ENCODE results near the gene SREBF1. TPM values are rescaled to one million over a fixed set of nuclear protein-coding genes. Genes with fewer than 3 reads are reported as not detected.
A peak's percentile ranks its signal among the peaks of the same experiment; 100 is the strongest.

Gene SREBF1
- total and polyA plus RNA-seq, 5 donors from 2014 or later: 4.5 to 141 (median 6.5) TPM

- Mint-ChIP-seq H3K27ac (no peak overlapping the region), H3K27me3 (no peaks in the 10 kb centered on the region), H3K4me3 (no peak overlapping the region), H3K36me3 (peaks cover 5% of the 10 kb centered on the region), H3K4me1 (peaks cover 0 to 24% (median 3%) of the 10 kb centered on the region in 4 donors), H3K9me3 (no peaks in the 10 kb centered on the region)
- no peak for ATAC-seq (ENCODE audit: low read depth in 2 of 2)
- H3K4me1 ChIP-seq (ENCODE audit: control insufficient read depth, insufficient read depth, low read length, poor library complexity, severe bottlenecking): peaks cover 2% of the 10 kb centered on the region
- H3K36me3 ChIP-seq (ENCODE audit: control insufficient read depth, insufficient read depth, low read length): no peaks in the 10 kb centered on the region
- no peak overlapping the region for H3K4me3 ChIP-seq (ENCODE audit: low read depth, low read length)
- no peak overlapping the region for H3K27ac ChIP-seq (ENCODE audit: insufficient read depth, low read length, poor library complexity, severe bottlenecking)
- no peak for DNase-seq
- H3K27me3 ChIP-seq (ENCODE audit: control insufficient read depth, insufficient read depth, low read length): no peaks in the 10 kb centered on the region
- no peaks in the 10 kb centered on the region for H3K9me3 ChIP-seq (ENCODE audit: control insufficient read depth in 2 of 2, low read length in 2 of 2)
Measured at GRCh38 chr17:17769869-17770631, 66.7 kb downstream of the SREBF1 start.

GRCh38 chr17:17768424-17769088, 68.2 kb downstream of the SREBF1 start:
- no peaks in the 10 kb centered on the region for H3K27me3 Mint-ChIP-seq
- no peak overlapping the region for H3K4me3 ChIP-seq (ENCODE audit: low read depth, low read length)
- no peaks in the 10 kb centered on the region for H3K36me3 ChIP-seq (ENCODE audit: control insufficient read depth, insufficient read depth, low read length)
- peaks cover 2% of the 10 kb centered on the region for H3K4me1 ChIP-seq (ENCODE audit: control insufficient read depth, insufficient read depth, low read length, poor library complexity, severe bottlenecking)
- DNase-seq (no peak), ATAC-seq (ENCODE audit: low read depth in 2 of 2) (peak in 1 of 2 donors; percentile 13)
- peak overlapping the region in 1 of 4 donors; percentile 21 for H3K4me3 Mint-ChIP-seq
- H3K27ac Mint-ChIP-seq: no peak overlapping the region
- H3K27ac ChIP-seq (ENCODE audit: insufficient read depth, low read length, poor library complexity, severe bottlenecking): no peak overlapping the region
- peaks cover 5% of the 10 kb centered on the region for H3K36me3 Mint-ChIP-seq
- H3K9me3 ChIP-seq (ENCODE audit: control insufficient read depth in 2 of 2, low read length in 2 of 2): no peaks in the 10 kb centered on the region
- no peaks in the 10 kb centered on the region for H3K9me3 Mint-ChIP-seq
- H3K27me3 ChIP-seq (ENCODE audit: control insufficient read depth, insufficient read depth, low read length): no peaks in the 10 kb centered on the region
- peaks cover 0 to 30% (median 3%) of the 10 kb centered on the region in 4 donors for H3K4me1 Mint-ChIP-seq

GRCh38 chr17:17767887-17768418, 68.8 kb downstream of the SREBF1 start:
- Histone ChIP-seq H3K36me3 (ENCODE audit: control insufficient read depth, insufficient read depth, low read length) (no peaks in the 10 kb centered on the region), H3K9me3 (ENCODE audit: control insufficient read depth in 2 of 2, low read length in 2 of 2) (no peaks in the 10 kb centered on the region), H3K4me1 (ENCODE audit: control insufficient read depth, insufficient read depth, low read length, poor library complexity, severe bottlenecking) (peaks cover 2% of the 10 kb centered on the region), H3K4me3 (ENCODE audit: low read depth, low read length) (no peak overlapping the region), H3K27ac (ENCODE audit: insufficient read depth, low read length, poor library complexity, severe bottlenecking) (no peak overlapping the region), H3K27me3 (ENCODE audit: control insufficient read depth, insufficient read depth, low read length) (no peaks in the 10 kb centered on the region)
- Mint-ChIP-seq H3K27me3 (no peaks in the 10 kb centered on the region), H3K9me3 (no peaks in the 10 kb centered on the region), H3K4me1 (peaks cover 0 to 30% (median 3%) of the 10 kb centered on the region in 4 donors), H3K4me3 (no peak overlapping the region), H3K27ac (no peak overlapping the region), H3K36me3 (peaks cover 5% of the 10 kb centered on the region)
- ATAC-seq (ENCODE audit: low read depth in 2 of 2) (no peak), DNase-seq (no peak)

DNA sequence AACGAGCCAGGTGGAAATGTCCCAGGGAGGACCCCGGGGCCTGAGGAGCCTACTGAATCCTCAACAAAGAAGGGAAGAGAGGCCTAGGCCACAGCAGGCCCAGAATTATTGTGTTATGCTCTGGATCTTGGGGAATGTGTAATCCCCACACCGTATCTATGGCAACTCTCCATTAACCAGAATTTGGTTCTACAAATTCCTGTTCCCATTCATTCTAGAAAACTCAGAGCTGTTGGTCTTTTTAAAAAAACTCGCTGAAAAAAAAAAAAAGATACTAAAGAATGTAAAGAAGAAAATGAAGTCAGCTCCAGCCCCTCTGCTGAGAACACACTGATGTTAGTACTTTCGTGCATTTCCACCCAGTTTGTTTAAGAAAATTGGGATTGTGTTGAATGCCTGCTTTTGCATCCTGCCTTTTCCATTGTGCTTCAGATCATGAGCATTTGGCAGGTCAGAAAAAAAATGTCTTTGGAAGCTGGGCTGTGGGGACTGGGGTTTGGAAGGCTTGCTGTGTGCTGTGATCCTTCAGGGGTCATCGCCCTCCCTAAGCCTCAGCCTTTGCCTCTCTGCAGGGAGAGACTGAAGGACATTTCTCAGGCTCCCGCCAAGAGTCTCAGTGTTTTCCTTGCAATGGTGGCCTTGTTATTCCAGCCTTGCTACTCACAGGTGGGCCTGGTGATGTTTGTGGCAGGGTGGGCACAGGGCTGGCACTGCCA, 69.5 kb downstream of the SREBF1 start:
- Histone ChIP-seq H3K4me1 (ENCODE audit: control insufficient read depth, insufficient read depth, low read length, poor library complexity, severe bottlenecking) (peaks cover 2% of the 10 kb centered on the region), H3K27ac (ENCODE audit: insufficient read depth, low read length, poor library complexity, severe bottlenecking) (no peak overlapping the region), H3K4me3 (ENCODE audit: low read depth, low read length) (no peak overlapping the region), H3K9me3 (ENCODE audit: control insufficient read depth in 2 of 2, low read length in 2 of 2) (no peaks in the 10 kb centered on the region), H3K36me3 (ENCODE audit: control insufficient read depth, insufficient read depth, low read length) (no peaks in the 10 kb centered on the region), H3K27me3 (ENCODE audit: control insufficient read depth, insufficient read depth, low read length) (no peaks in the 10 kb centered on the region)
- no peak for DNase-seq
- H3K27me3 Mint-ChIP-seq: no peaks in the 10 kb centered on the region
- H3K36me3 Mint-ChIP-seq: peaks cover 2% of the 10 kb centered on the region
- no peak for ATAC-seq (ENCODE audit: low read depth in 2 of 2)
- H3K9me3 Mint-ChIP-seq: no peaks in the 10 kb centered on the region
- no peak overlapping the region for H3K4me3 Mint-ChIP-seq
- H3K27ac Mint-ChIP-seq: no peak overlapping the region
- H3K4me1 Mint-ChIP-seq: peaks cover 0 to 26% (median 3%) of the 10 kb centered on the region in 4 donors

DNA sequence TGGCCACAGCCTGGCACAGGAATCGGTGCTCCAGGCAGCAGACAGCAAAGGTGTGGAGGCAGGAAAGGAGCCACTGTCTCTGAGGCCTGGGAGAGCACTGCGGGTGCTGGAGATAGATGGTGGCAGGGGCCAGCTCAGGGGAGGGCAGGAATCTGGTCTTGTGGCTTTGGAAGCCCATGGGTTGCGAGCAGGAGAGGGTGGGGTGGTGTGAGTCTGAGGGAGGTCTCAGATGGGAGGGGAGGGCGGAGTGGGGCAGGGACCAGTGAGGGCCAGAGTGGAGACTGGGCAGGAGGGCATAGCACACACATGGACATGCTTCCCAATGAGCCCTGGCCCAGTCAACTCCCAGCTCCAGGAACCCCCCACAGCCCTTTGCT, 70.1 kb downstream of the SREBF1 start:
- no peaks in the 10 kb centered on the region for H3K27me3 Mint-ChIP-seq
- H3K4me3 ChIP-seq (ENCODE audit: low read depth, low read length): no peak overlapping the region
- H3K27ac Mint-ChIP-seq: peak overlapping the region in 1 of 3 donors; percentile 62
- H3K4me1 Mint-ChIP-seq: peaks cover 0 to 25% (median 3%) of the 10 kb centered on the region in 4 donors
- ATAC-seq (ENCODE audit: low read depth in 2 of 2) (no peak), DNase-seq (no peak)
- H3K9me3 Mint-ChIP-seq: no peaks in the 10 kb centered on the region
- H3K4me1 ChIP-seq (ENCODE audit: control insufficient read depth, insufficient read depth, low read length, poor library complexity, severe bottlenecking): peaks cover 2% of the 10 kb centered on the region
- H3K27me3 ChIP-seq (ENCODE audit: control insufficient read depth, insufficient read depth, low read length): no peaks in the 10 kb centered on the region
- no peak overlapping the region for H3K27ac ChIP-seq (ENCODE audit: insufficient read depth, low read length, poor library complexity, severe bottlenecking)
- no peaks in the 10 kb centered on the region for H3K36me3 ChIP-seq (ENCODE audit: control insufficient read depth, insufficient read depth, low read length)
- no peaks in the 10 kb centered on the region for H3K36me3 Mint-ChIP-seq
- H3K4me3 Mint-ChIP-seq: no peak overlapping the region
- H3K9me3 ChIP-seq (ENCODE audit: control insufficient read depth in 2 of 2, low read length in 2 of 2): no peaks in the 10 kb centered on the region

DNA sequence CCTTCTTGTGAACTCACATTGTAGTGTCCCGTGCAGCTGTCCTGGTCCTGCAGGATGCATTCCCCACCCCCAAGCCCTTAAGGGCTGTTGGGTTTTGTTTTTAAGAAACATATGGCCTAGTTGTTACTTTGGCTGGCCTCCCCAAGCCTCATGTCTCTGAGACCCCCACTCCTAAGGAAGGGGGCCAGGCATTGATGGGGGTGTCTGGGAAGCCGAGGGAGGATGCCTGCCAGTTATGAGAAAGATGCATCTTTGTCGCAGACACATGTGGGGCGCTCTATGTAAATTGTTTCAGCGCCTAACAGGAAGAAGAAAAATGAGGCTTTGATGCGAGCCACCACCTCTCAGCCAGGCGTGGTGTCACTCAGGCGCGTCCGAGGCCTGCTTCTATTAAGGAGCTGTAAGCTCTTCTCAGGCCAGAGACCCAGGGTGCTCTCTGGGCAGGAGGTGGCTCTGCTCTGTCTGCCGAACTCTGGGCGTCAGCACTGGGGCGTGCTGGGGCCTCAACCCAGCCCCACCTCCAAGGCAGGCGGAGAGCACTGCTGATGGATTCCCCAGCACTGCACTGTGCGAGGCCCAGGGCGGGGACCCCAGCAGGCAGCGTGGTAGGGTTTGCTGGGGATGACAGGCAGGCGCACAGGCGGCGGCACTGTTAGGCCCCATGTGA, 70.6 kb downstream of the SREBF1 start:
- no peaks in the 10 kb centered on the region for H3K27me3 Mint-ChIP-seq
- Histone ChIP-seq H3K4me1 (ENCODE audit: control insufficient read depth, insufficient read depth, low read length, poor library complexity, severe bottlenecking) (peaks cover 2% of the 10 kb centered on the region), H3K9me3 (ENCODE audit: control insufficient read depth in 2 of 2, low read length in 2 of 2) (no peaks in the 10 kb centered on the region), H3K4me3 (ENCODE audit: low read depth, low read length) (no peak overlapping the region), H3K27me3 (ENCODE audit: control insufficient read depth, insufficient read depth, low read length) (no peaks in the 10 kb centered on the region), H3K27ac (ENCODE audit: insufficient read depth, low read length, poor library complexity, severe bottlenecking) (no peak overlapping the region), H3K36me3 (ENCODE audit: control insufficient read depth, insufficient read depth, low read length) (no peaks in the 10 kb centered on the region)
- H3K9me3 Mint-ChIP-seq: no peaks in the 10 kb centered on the region
- H3K4me3 Mint-ChIP-seq: peak overlapping the region in 1 of 4 donors; percentile 28
- DNase-seq (peak in 1 of 3 donors; percentile 51), ATAC-seq (ENCODE audit: low read depth in 2 of 2) (peak in 1 of 2 donors; percentile 23)
- no peaks in the 10 kb centered on the region for H3K36me3 Mint-ChIP-seq
- H3K4me1 Mint-ChIP-seq: peaks cover 0 to 26% (median 3%) of the 10 kb centered on the region in 4 donors
- H3K27ac Mint-ChIP-seq: peak overlapping the region in 2 of 3 donors; percentile 48 to 62

- no peaks in the 10 kb centered on the region for H3K9me3 Mint-ChIP-seq
- peaks cover 2% of the 10 kb centered on the region for H3K4me1 ChIP-seq (ENCODE audit: control insufficient read depth, insufficient read depth, low read length, poor library complexity, severe bottlenecking)
- DNase-seq (no peak), ATAC-seq (ENCODE audit: low read depth in 2 of 2) (no peak)
- no peak overlapping the region for H3K4me3 Mint-ChIP-seq
- H3K36me3 Mint-ChIP-seq: no peaks in the 10 kb centered on the region
- no peak overlapping the region for H3K4me3 ChIP-seq (ENCODE audit: low read depth, low read length)
- no peaks in the 10 kb centered on the region for H3K27me3 ChIP-seq (ENCODE audit: control insufficient read depth, insufficient read depth, low read length)
- no peaks in the 10 kb centered on the region for H3K9me3 ChIP-seq (ENCODE audit: control insufficient read depth in 2 of 2, low read length in 2 of 2)
- peaks cover 0 to 24% (median 4%) of the 10 kb centered on the region in 4 donors for H3K4me1 Mint-ChIP-seq
- no peak overlapping the region for H3K27ac ChIP-seq (ENCODE audit: insufficient read depth, low read length, poor library complexity, severe bottlenecking)
- H3K27me3 Mint-ChIP-seq: no peaks in the 10 kb centered on the region
- H3K27ac Mint-ChIP-seq: peak overlapping the region in 1 of 3 donors; percentile 48
- H3K36me3 ChIP-seq (ENCODE audit: control insufficient read depth, insufficient read depth, low read length): no peaks in the 10 kb centered on the region
Measured at GRCh38 chr17:17765359-17766076, 71.3 kb downstream of the SREBF1 start.
